SK-N-SH treated with all-trans-retinoic acid at 6 μM for 48 hours (cell line): ENCODE data around the gene PCSK5.

Experiments
- ATAC-seq: fragments of 200-7000 bp; cut with Tn5 transposase; 3 replicates; pipeline ENCODE4 v1.9.1; 2020; ENCODE audit warnings: mild to moderate bottlenecking, moderate library complexity
- ARNTL ChIP-seq: fragments of 450-650 bp; formaldehyde crosslinking; IDR thresholded peaks from 2 replicates; pipeline ENCODE4 v1.5.0; 2020; ENCODE audit warnings: low read depth, mild to moderate bottlenecking, moderate library complexity, borderline replicate concordance
- BACH2 ChIP-seq: fragments of 250-450 bp; sonication (Bioruptor Pico); IDR thresholded peaks from 2 replicates; pipeline ENCODE4 v1.9.0; 2021; ENCODE audit warnings: mild to moderate bottlenecking, borderline replicate concordance
- CSDC2 ChIP-seq: fragments of 250-450 bp; sonication (Bioruptor Pico); IDR thresholded peaks from 2 replicates; pipeline ENCODE4 v1.5.0; 2020; ENCODE audit warnings: mild to moderate bottlenecking, moderate library complexity
- GLIS3 ChIP-seq: fragments of 250-450 bp; sonication (Bioruptor Pico); IDR thresholded peaks from 2 replicates; pipeline ENCODE4 v1.5.0; 2020; ENCODE audit warnings: mild to moderate bottlenecking, moderate library complexity
- ISL1 ChIP-seq: fragments of 250-450 bp; sonication (Bioruptor Pico); IDR thresholded peaks from 2 replicates; pipeline ENCODE4 v2.1.2; 2022; ENCODE audit warnings: mild to moderate bottlenecking, moderate library complexity
- OSR1 ChIP-seq: fragments of 250-450 bp; sonication (Bioruptor Pico); IDR thresholded peaks from 2 replicates; pipeline ENCODE4 v1.8.0; 2022; ENCODE audit warnings: moderate library complexity, mild to moderate bottlenecking, inconsistent platforms
- PPARA ChIP-seq: fragments of 250-450 bp; sonication (Bioruptor Pico); IDR thresholded peaks from 2 replicates; pipeline ENCODE4 v1.5.0; 2020; ENCODE audit warnings: mild to moderate bottlenecking, borderline replicate concordance
- SNAI2 ChIP-seq: fragments of 250-450 bp; sonication (Bioruptor Pico); IDR thresholded peaks from 2 replicates; pipeline ENCODE4 v1.5.0; 2020; ENCODE audit warnings: mild to moderate bottlenecking, moderate library complexity
- TCF4 ChIP-seq: fragments of 250-450 bp; sonication (Bioruptor Pico); IDR thresholded peaks from 2 replicates; pipeline ENCODE4 v1.8.0; 2021; ENCODE audit warnings: mild to moderate bottlenecking, moderate library complexity, borderline replicate concordance
- TOX ChIP-seq: fragments of 250-450 bp; sonication (Bioruptor Pico); IDR thresholded peaks from 2 replicates; pipeline ENCODE4 v1.8.0; 2021; ENCODE audit warnings: mild to moderate bottlenecking, moderate library complexity, borderline replicate concordance
- ZC3H10 ChIP-seq: fragments of 250-450 bp; sonication (Bioruptor Pico); IDR thresholded peaks from 2 replicates; pipeline ENCODE4 v1.5.1; 2021; ENCODE audit warnings: mild to moderate bottlenecking, moderate library complexity
- ZFP3 ChIP-seq: fragments of 250-450 bp; sonication (Bioruptor Pico); IDR thresholded peaks from 2 replicates; pipeline ENCODE4 v1.5.0; 2020; ENCODE audit warnings: mild to moderate bottlenecking, moderate library complexity
- ZNF565 ChIP-seq: fragments of 450-650 bp; formaldehyde crosslinking; conservative IDR thresholded peaks from 2 replicates; pipeline ENCODE4 v1.5.0; 2020; ENCODE audit warnings: low read depth, mild to moderate bottlenecking, moderate library complexity
- ZNF70 ChIP-seq: fragments of 450-650 bp; formaldehyde crosslinking; IDR thresholded peaks from 2 replicates; pipeline ENCODE4 v1.5.0; 2020; ENCODE audit warnings: mild to moderate bottlenecking, moderate library complexity
- ZNF8 ChIP-seq: fragments of 450-650 bp; formaldehyde crosslinking; IDR thresholded peaks from 2 replicates; pipeline ENCODE4 v1.5.0; 2020; ENCODE audit warnings: mild to moderate bottlenecking, moderate library complexity
- TF ChIP-seq, protein P1 (sequence below): fragments of 250-450 bp; sonication (Bioruptor Pico); IDR thresholded peaks from 2 replicates; pipeline ENCODE4 v1.5.0; 2020; ENCODE audit warnings: mild to moderate bottlenecking, moderate library complexity
- TF ChIP-seq, protein P2 (sequence below): fragments of 250-450 bp; sonication (Bioruptor Pico); IDR thresholded peaks from 2 replicates; pipeline ENCODE4 v1.5.1; 2020; ENCODE audit warnings: low read depth, mild to moderate bottlenecking, moderate library complexity
- TF ChIP-seq, protein P3 (sequence below): fragments of 250-450 bp; sonication (Bioruptor Pico); IDR thresholded peaks from 2 replicates; pipeline ENCODE4 v1.8.0; 2021; ENCODE audit warnings: low read depth, mild to moderate bottlenecking, moderate library complexity, borderline replicate concordance
- TF ChIP-seq, protein P4 (sequence below): fragments of 250-450 bp; sonication (Bioruptor Pico); IDR thresholded peaks from 2 replicates; pipeline ENCODE4 v1.8.0; 2020; ENCODE audit warnings: mild to moderate bottlenecking, moderate library complexity, borderline replicate concordance
- TF ChIP-seq, protein P5 (sequence below): fragments of 250-450 bp; sonication (Bioruptor Pico); IDR thresholded peaks from 2 replicates; pipeline ENCODE4 v1.5.1; 2021; ENCODE audit warnings: mild to moderate bottlenecking, moderate library complexity

PCSK5 gene

DNA sequence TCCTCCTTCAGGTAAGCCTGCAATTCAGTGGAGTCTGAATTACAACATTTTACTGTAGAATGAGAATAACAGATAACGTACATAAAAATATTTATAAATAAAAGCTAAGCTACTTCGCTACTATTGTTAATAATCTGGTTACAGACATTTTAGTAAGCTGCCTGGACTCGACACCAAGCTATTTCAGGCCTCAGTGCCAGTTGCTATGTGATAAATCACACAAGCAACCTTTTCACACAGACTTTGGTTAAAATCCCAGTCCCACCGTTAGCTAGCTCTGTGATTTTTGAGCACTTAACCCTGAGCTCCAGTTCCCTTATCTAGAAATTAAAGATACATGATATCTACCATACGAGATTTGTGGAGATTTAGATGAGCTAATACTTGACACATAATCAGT is 403.8 kb downstream of the PCSK5 start:
- ATAC-seq, result no peak
- TF ChIP-seq TCF4 (CRISPR knock-in tag) (no peak), ZFP3 (no peak), CSDC2 (no peak), OSR1 (CRISPR knock-in tag) (no peak), SNAI2 (CRISPR knock-in tag) (no peak), ZNF70 (CRISPR knock-in tag) (no peak), ZNF8 (CRISPR knock-in tag) (no peak), GLIS3 (CRISPR knock-in tag) (no peak), ZNF565 (CRISPR knock-in tag) (no peak), ISL1 (CRISPR knock-in tag) (no peak), ZC3H10 (no peak), PPARA (CRISPR knock-in tag) (no peak), ARNTL (no peak), BACH2 (CRISPR knock-in tag) (no peak), TOX (CRISPR knock-in tag) (no peak)
- TF ChIP-seq, protein P1, sequence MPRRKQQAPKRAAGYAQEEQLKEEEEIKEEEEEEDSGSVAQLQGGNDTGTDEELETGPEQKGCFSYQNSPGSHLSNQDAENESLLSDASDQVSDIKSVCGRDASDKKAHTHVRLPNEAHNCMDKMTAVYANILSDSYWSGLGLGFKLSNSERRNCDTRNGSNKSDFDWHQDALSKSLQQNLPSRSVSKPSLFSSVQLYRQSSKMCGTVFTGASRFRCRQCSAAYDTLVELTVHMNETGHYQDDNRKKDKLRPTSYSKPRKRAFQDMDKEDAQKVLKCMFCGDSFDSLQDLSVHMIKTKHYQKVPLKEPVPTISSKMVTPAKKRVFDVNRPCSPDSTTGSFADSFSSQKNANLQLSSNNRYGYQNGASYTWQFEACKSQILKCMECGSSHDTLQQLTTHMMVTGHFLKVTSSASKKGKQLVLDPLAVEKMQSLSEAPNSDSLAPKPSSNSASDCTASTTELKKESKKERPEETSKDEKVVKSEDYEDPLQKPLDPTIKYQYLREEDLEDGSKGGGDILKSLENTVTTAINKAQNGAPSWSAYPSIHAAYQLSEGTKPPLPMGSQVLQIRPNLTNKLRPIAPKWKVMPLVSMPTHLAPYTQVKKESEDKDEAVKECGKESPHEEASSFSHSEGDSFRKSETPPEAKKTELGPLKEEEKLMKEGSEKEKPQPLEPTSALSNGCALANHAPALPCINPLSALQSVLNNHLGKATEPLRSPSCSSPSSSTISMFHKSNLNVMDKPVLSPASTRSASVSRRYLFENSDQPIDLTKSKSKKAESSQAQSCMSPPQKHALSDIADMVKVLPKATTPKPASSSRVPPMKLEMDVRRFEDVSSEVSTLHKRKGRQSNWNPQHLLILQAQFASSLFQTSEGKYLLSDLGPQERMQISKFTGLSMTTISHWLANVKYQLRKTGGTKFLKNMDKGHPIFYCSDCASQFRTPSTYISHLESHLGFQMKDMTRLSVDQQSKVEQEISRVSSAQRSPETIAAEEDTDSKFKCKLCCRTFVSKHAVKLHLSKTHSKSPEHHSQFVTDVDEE (CRISPR knock-in tag), result no peak
- TF ChIP-seq, protein P2, sequence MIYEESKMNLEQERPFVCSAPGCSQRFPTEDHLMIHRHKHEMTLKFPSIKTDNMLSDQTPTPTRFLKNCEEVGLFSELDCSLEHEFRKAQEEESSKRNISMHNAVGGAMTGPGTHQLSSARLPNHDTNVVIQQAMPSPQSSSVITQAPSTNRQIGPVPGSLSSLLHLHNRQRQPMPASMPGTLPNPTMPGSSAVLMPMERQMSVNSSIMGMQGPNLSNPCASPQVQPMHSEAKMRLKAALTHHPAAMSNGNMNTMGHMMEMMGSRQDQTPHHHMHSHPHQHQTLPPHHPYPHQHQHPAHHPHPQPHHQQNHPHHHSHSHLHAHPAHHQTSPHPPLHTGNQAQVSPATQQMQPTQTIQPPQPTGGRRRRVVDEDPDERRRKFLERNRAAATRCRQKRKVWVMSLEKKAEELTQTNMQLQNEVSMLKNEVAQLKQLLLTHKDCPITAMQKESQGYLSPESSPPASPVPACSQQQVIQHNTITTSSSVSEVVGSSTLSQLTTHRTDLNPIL (CRISPR knock-in tag), result no peak
- TF ChIP-seq, protein P3, sequence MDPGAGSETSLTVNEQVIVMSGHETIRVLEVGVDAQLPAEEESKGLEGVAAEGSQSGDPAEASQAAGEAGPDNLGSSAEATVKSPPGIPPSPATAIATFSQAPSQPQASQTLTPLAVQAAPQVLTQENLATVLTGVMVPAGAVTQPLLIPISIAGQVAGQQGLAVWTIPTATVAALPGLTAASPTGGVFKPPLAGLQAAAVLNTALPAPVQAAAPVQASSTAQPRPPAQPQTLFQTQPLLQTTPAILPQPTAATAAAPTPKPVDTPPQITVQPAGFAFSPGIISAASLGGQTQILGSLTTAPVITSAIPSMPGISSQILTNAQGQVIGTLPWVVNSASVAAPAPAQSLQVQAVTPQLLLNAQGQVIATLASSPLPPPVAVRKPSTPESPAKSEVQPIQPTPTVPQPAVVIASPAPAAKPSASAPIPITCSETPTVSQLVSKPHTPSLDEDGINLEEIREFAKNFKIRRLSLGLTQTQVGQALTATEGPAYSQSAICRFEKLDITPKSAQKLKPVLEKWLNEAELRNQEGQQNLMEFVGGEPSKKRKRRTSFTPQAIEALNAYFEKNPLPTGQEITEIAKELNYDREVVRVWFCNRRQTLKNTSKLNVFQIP (CRISPR knock-in tag), result no peak
- TF ChIP-seq, protein P4, sequence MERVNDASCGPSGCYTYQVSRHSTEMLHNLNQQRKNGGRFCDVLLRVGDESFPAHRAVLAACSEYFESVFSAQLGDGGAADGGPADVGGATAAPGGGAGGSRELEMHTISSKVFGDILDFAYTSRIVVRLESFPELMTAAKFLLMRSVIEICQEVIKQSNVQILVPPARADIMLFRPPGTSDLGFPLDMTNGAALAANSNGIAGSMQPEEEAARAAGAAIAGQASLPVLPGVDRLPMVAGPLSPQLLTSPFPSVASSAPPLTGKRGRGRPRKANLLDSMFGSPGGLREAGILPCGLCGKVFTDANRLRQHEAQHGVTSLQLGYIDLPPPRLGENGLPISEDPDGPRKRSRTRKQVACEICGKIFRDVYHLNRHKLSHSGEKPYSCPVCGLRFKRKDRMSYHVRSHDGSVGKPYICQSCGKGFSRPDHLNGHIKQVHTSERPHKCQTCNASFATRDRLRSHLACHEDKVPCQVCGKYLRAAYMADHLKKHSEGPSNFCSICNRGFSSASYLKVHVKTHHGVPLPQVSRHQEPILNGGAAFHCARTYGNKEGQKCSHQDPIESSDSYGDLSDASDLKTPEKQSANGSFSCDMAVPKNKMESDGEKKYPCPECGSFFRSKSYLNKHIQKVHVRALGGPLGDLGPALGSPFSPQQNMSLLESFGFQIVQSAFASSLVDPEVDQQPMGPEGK (CRISPR knock-in tag), result no peak
- TF ChIP-seq, protein P5, sequence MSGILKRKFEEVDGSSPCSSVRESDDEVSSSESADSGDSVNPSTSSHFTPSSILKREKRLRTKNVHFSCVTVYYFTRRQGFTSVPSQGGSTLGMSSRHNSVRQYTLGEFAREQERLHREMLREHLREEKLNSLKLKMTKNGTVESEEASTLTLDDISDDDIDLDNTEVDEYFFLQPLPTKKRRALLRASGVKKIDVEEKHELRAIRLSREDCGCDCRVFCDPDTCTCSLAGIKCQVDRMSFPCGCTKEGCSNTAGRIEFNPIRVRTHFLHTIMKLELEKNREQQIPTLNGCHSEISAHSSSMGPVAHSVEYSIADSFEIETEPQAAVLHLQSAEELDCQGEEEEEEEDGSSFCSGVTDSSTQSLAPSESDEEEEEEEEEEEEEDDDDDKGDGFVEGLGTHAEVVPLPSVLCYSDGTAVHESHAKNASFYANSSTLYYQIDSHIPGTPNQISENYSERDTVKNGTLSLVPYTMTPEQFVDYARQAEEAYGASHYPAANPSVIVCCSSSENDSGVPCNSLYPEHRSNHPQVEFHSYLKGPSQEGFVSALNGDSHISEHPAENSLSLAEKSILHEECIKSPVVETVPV, result no peak
- TF ChIP-seq, all 23 proteins: peak for 0

DNA sequence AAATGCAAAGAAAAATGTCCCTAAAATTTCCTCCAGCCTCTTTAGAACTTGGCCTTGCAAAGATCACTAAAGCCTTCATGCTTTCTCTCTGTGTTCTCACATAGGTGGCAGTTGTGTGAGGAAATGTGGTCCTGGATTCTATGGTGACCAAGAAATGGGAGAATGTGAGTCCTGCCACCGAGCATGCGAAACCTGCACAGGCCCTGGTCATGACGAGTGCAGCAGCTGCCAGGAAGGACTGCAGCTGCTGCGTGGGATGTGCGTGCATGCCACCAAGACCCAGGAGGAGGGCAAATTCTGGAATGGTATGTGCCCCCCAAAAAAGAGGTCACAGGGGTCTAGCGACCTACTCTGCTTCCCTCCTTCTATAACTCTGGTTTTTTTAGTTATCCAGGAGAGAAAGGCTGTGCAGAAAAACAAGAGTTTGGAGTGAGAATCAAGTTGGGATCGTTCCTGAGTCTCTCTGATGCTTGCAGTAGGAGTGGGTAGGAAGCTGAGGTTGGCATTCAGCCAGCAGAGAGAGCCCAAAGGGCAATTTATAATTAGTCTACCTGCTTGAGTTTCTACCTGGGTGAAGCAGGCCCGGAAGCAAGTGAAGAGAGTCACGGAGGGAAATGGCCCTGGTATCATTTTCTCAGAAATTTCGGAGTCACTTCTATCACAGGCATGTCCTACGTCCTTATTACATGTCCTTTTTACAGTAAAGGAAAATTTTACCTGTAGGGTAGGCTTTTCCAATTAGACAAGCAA is 406.3 kb downstream of the PCSK5 start:
- TF ChIP-seq BACH2 (CRISPR knock-in tag), result no peak
- TF ChIP-seq, protein P3 (CRISPR knock-in tag), result no peak
- no peak for TF ChIP-seq TOX (CRISPR knock-in tag)
- TF ChIP-seq OSR1 (CRISPR knock-in tag), result no peak
- no peak for TF ChIP-seq GLIS3 (CRISPR knock-in tag)
- TF ChIP-seq, protein P4 (CRISPR knock-in tag), result no peak
- no peak for TF ChIP-seq ISL1 (CRISPR knock-in tag)
- TF ChIP-seq, protein P5, result no peak
- no peak for TF ChIP-seq ZFP3
- no peak for TF ChIP-seq ARNTL
- TF ChIP-seq, all 23 proteins: peak for 0

More for the DNA sequence above, 406.3 kb downstream of the PCSK5 start:
- ATAC-seq, result no peak
